Tibial nerve (tissue), 4 donors: ENCODE data around the gene USP17L19. TPM values are rescaled to one million over a fixed set of nuclear protein-coding genes. Genes with fewer than 3 reads are reported as not detected.
"Not testable (repeated sequence)": the region's sequence is repeated elsewhere in the genome, so short reads cannot be mapped to it uniquely, and the experiment has no call there.

ENCODE experiments used
- DNase-seq, 2 donors: peaks; one replicate each; pipeline ENCODE4 v3.0.0-alpha.2; 2019; ENCODE audit warnings: low spot score in 2 of 2
- H3K27ac ChIP-seq, 4 donors: fragments of 200-600 bp; sonication (generic) in 3 of 4; one replicate each; pipeline ENCODE4 v1.5.1; 2017 to 2019; ENCODE audit warnings: mild to moderate bottlenecking in 1 of 4
- H3K27me3 ChIP-seq, 2 donors: fragments of 200-600 bp; sonication (generic) in 1 of 2; one replicate each; pipeline versions ENCODE4 v1.5.1 to v1.6.0; 2017 to 2019
- H3K36me3 ChIP-seq, 3 donors: fragments of 200-600 bp; sonication (generic); one replicate each; pipeline ENCODE4 v1.5.1; 2018 to 2019
- H3K4me1 ChIP-seq, 4 donors: fragments of 200-600 bp; sonication (generic) in 3 of 4; one replicate each; pipeline ENCODE4 v1.5.1; 2017 to 2019
- H3K4me3 ChIP-seq, 4 donors: fragments of 200-600 bp; sonication (generic) in 3 of 4; one replicate each; pipeline ENCODE4 v1.5.1; 2017 to 2019; ENCODE audit warnings: mild to moderate bottlenecking in 1 of 4, moderate library complexity in 1 of 4
- H3K9me3 ChIP-seq, 4 donors: fragments of 200-600 bp; sonication (generic) in 3 of 4; one replicate each; pipeline ENCODE4 v1.5.1; 2017 to 2019
- WGBS, 2 donors: methylation state at CpG; one replicate each; pipeline ENCODE4 v1.1.5; 2018; 5-methylcytosine and 5-hydroxymethylcytosine counted together
- total RNA-seq, 4 donors: library from RNA; depleted of rRNA; stranded (reverse); fragments of >200 nt; gene quantifications; one replicate each; pipeline ENCODE4 v1.1.0, GENCODE V29; 2016

USP17L19 gene
- total RNA-seq, 4 donors from 2014 or later = not detected

DNA sequence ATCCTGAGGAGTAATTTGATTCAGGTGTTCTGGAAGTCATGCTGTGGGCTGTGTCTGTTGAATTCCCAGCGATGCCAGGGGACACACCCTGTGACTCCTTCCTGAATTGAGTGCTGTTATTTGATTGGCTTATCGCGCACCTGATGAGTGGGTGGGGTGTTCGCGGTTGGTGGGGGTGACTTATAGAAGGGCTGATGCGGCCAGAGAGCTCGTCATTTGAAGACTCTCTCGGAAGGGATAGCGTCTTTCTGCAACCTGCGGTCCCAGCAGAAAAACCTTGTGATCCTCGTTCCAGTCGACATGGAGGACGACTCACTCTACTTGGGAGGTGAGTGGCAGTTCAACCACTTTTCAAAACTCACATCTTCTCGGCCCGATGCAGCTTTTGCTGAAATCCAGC, 14.1 kb downstream of the USP17L19 start, which contains the start of gene USP17L22:
Gene USP17L22 (plus strand): TSS at position 301 of the 400 bp plus-strand sequence. CDS start 0 bp downstream, at position 301.
- H3K9me3 ChIP-seq, H3K4me1 ChIP-seq, H3K27ac ChIP-seq, H3K36me3 ChIP-seq, H3K4me3 ChIP-seq, DNase-seq, H3K27me3 ChIP-seq: not testable (repeated sequence)
- no CpG with 5 or more reads among the region's 15 CpGs for WGBS, 2 donors

DNA sequence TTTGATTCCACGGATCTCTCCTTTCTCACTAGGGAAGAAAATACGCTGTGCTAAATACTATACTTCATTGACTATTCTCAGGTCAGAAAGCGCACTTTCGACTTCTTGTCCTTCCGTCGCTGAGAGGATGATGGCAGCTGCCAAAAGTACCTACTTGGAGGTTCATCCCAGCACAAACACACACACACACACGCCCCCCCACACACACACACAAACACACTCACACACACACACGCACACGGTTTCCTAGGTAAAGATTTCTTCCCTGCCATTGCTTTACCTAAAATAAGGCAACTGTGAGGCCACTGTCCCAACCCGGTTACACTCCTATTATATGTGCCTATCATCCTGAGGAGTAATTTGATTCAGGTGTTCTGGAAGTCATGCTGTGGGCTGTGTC, 18.5 kb downstream of the USP17L19 start:
- not testable (repeated sequence) for H3K9me3 ChIP-seq, H3K4me3 ChIP-seq, H3K27ac ChIP-seq, H3K4me1 ChIP-seq, H3K36me3 ChIP-seq, H3K27me3 ChIP-seq
- peak; percentile 53 to 57 for DNase-seq
- 88 to 89% methylated on average over 8 of the region's 10 CpGs for WGBS, 2 donors

Other genes starting within 250 kb of the USP17L19 start
- gene FAM90A26, start 83.0 kb upstream of the USP17L19 start, total RNA-seq = not detected
- not detected for gene USP17L10, start 42.7 kb upstream of the USP17L19 start, total RNA-seq
- gene USP17L11, start 38.0 kb upstream of the USP17L19 start, total RNA-seq = not detected
- gene USP17L12, start 33.2 kb upstream of the USP17L19 start, total RNA-seq = not detected
- not detected for gene USP17L13, start 28.5 kb upstream of the USP17L19 start, total RNA-seq
- gene USP17L15, start 19.0 kb upstream of the USP17L19 start, total RNA-seq = not detected
- gene USP17L17, start 9.5 kb upstream of the USP17L19 start, total RNA-seq = not detected
- gene USP17L18, start 4.7 kb upstream of the USP17L19 start, total RNA-seq = not detected
- gene USP17L20, start 4.7 kb downstream of the USP17L19 start, total RNA-seq = not detected
- not detected for gene USP17L21, start 9.5 kb downstream of the USP17L19 start, total RNA-seq
- not detected for gene USP17L22, start 14.2 kb downstream of the USP17L19 start, total RNA-seq
- not detected for gene USP17L24, start 71.8 kb downstream of the USP17L19 start, total RNA-seq
- not detected for gene USP17L25, start 76.5 kb downstream of the USP17L19 start, total RNA-seq
- gene USP17L26, start 81.3 kb downstream of the USP17L19 start, total RNA-seq = not detected
- not detected for gene USP17L5, start 86.0 kb downstream of the USP17L19 start, total RNA-seq
- not detected for gene USP17L27, start 90.8 kb downstream of the USP17L19 start, total RNA-seq
- not detected for gene USP17L28, start 95.5 kb downstream of the USP17L19 start, total RNA-seq
- not detected for gene USP17L29, start 100.3 kb downstream of the USP17L19 start, total RNA-seq
- gene USP17L30, start 109.8 kb downstream of the USP17L19 start, total RNA-seq = not detected
- not detected for gene DEFB131A, start 191.0 kb downstream of the USP17L19 start, total RNA-seq